Activated naive CD8-positive, alpha-beta T cell treated with anti-CD3 and anti-CD28 coated beads, Interleukin-2, amount 50 U/mL, for 24 hours (primary cell): Measurements from ENCODE around the gene NUDT16.
"Not testable (repeated sequence)": the region's sequence is repeated elsewhere in the genome, so short reads cannot be mapped to it uniquely, and the experiment has no call there.

ENCODE experiments used
- ATAC-seq: fragments of 150-1000 bp; cut with Tn5 transposase; one replicate; pipeline ENCODE4 v1.10.0; 2021
- DNase-seq: peaks from one replicate; pipeline ENCODE4 v3.0.0; 2021
- H3K27ac Mint-ChIP-seq: one replicate; pipeline ENCODE4 v1.8.0; 2021; ENCODE audit warnings: mild to moderate bottlenecking, mixed read lengths
- H3K27me3 Mint-ChIP-seq: one replicate; pipeline ENCODE4 v1.8.0; 2021; ENCODE audit warnings: mixed read lengths
- H3K36me3 Mint-ChIP-seq: one replicate; pipeline ENCODE4 v1.8.0; 2021; ENCODE audit warnings: low read depth, mixed read lengths
- H3K4me1 Mint-ChIP-seq: one replicate; pipeline ENCODE4 v1.8.0; 2021; ENCODE audit warnings: mixed read lengths
- H3K4me3 Mint-ChIP-seq: one replicate; pipeline ENCODE4 v1.8.0; 2021; ENCODE audit warnings: mild to moderate bottlenecking, moderate library complexity, mixed read lengths
- H3K9me3 Mint-ChIP-seq: one replicate; pipeline ENCODE4 v1.8.0; 2021; ENCODE audit warnings: mixed read lengths

NUDT16 gene

DNA sequence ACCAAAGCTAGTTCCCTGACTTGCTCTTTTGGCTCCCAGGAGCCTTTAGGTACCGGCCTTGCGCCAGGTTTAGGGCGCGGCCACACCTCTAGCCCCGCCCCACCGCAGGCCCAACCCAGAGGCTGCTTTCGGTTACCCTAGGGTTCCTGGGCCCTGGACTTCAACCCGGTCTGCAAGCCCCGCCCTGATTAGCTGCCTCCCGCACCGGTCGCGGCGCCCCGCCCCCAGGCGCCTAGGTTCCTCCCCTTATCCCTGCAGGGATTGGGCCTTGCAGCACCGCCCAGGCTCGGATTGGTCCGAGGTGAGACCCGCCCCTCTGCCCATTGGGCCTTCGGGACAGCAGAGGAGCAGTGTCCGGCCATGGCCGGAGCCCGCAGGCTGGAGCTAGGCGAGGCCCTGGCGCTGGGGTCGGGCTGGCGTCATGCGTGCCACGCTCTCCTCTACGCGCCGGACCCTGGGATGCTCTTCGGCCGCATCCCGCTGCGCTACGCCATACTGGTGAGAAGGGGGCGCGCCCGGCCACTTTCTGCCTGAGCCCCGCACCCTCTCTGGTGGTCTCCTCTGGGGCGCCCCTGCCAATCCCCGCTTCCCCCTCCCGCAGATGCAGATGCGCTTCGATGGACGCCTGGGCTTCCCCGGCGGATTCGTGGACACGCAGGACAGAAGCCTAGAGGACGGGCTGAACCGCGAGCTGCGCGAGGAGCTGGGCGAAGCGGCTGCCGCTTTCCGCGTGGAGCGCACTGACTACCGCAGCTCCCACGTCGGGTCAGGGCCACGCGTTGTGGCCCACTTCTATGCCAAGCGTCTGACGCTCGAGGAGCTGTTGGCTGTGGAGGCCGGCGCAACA lies at the start of gene NUDT16:
TSS of gene NUDT16 (plus strand) at position 330 of the 847 bp plus-strand sequence. CDS start at position 361, 31 bp downstream.
- peak within 1 kb of the TSS; percentile 93 for H3K4me3 Mint-ChIP-seq
- H3K27me3 Mint-ChIP-seq = no peaks in the 10 kb centered on the region
- H3K9me3 Mint-ChIP-seq = no peaks in the 10 kb centered on the region
- H3K27ac Mint-ChIP-seq = peak within 1 kb of the TSS; percentile 83
- DNase-seq = peak; percentile 98
- H3K36me3 Mint-ChIP-seq = peaks cover 2% of the 10 kb centered on the region
- peak; percentile 99 for ATAC-seq
- peaks cover 23% of the 10 kb centered on the region for H3K4me1 Mint-ChIP-seq

DNA sequence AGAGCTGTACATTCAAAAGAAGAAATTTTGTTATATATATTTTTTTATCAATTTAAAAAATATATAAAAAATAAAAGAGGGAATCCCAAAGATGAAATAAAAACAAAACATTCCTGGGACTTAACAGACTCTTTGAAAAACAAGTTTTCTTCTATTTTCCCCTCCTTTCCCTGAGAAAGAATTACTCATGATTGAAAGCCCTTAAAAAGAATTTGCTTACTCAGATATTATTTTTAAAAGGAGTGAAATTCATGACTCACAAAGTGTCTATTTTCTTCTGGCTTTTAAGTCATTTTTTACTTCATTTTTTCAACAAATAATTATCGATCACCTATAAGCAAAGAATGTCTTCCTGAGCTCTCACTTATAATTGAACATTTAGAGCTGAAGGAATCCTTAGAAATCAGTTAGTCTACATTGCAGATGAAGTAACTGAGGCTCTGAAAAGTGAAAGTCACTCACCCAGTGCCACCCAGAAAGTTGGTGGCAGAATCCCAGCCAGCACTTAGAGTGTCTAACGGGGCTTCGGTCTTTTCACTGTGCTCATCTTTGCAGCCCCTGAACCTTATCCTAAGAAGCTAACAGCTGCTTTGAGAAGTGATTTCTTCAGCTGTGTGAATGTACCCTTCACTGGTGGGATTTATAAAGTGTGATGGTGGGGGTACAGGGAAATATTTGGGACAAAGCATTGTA lies 42.5 kb upstream of the NUDT16 start:
- H3K4me1 Mint-ChIP-seq = no peaks in the 10 kb centered on the region
- H3K27me3 Mint-ChIP-seq = peaks cover 2% of the 10 kb centered on the region
- no peak overlapping the region for H3K4me3 Mint-ChIP-seq
- H3K9me3 Mint-ChIP-seq = peaks cover 8% of the 10 kb centered on the region
- no peaks in the 10 kb centered on the region for H3K36me3 Mint-ChIP-seq
- H3K27ac Mint-ChIP-seq = no peak overlapping the region
- DNase-seq = no peak
- no peak for ATAC-seq

DNA sequence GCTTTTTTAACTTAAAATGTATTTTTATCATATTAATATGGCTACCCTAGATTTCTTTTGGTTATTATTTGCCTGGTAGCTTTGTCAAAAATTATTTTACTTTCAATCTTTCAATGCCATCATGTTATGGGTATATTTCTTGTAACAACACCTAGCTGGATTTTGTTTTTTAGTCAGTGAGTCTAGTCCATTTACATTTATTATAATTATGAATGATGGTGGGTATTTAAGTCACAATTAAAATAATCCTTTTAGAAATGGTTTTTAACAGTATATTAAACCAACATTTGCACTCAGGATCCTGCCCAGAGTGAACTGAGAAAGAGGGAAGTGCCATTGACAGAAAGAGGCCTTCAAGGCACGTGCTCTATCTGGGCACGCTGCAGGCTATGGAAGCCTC lies 39.8 kb upstream of the NUDT16 start:
- ATAC-seq (no peak), DNase-seq (no peak)
- Mint-ChIP-seq H3K4me3 (no peak overlapping the region), H3K36me3 (no peaks in the 10 kb centered on the region), H3K9me3 (peaks cover 13% of the 10 kb centered on the region), H3K27ac (no peak overlapping the region), H3K27me3 (no peaks in the 10 kb centered on the region), H3K4me1 (no peaks in the 10 kb centered on the region)

DNA sequence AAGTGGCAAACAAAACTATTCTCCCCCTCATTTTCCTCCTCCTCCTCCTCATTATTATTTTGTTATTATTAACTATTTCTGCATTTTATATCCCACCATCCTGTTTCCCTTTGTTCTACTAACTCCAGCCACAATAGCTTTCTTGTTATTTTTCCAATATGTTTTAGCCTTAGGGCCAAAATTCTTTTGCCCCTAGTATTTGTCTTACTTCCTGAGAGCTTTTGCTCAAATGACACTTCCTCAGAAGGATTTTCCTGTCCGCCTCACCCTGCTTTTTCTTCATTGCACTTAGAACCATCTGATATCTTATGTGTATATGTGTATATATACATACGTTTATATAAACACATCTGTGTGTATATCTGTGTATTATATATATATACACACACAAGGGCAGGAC lies 32.7 kb upstream of the NUDT16 start:
- Mint-ChIP-seq H3K4me1 (no peaks in the 10 kb centered on the region), H3K36me3 (no peaks in the 10 kb centered on the region)
- ATAC-seq = no peak

DNA sequence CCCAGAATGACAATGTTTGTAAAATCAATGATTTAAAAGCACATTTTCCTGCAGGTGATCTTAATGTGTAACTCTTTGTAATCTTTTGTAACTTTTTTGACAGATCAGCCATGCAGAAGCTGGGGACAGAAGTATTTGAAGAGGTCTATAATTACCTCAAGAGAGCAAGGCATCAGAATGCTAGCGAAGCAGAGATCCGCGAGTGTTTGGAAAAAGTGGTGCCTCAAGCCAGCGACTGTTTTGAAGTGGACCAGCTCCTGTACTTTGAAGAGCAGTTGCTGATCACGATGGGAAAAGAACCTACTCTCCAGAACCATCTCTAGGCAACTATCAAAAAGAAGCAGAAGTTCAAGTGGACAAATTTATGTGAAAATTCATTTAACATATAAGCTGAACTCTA lies 32.1 kb upstream of the NUDT16 start:
- ATAC-seq = no peak

More for the DNA sequence above, 32.7 kb upstream of the NUDT16 start:
- H3K27ac Mint-ChIP-seq = no peak overlapping the region
- H3K27me3 Mint-ChIP-seq = no peaks in the 10 kb centered on the region
- peaks cover 7% of the 10 kb centered on the region for H3K9me3 Mint-ChIP-seq
- no peak for DNase-seq
- no peak overlapping the region for H3K4me3 Mint-ChIP-seq

DNA sequence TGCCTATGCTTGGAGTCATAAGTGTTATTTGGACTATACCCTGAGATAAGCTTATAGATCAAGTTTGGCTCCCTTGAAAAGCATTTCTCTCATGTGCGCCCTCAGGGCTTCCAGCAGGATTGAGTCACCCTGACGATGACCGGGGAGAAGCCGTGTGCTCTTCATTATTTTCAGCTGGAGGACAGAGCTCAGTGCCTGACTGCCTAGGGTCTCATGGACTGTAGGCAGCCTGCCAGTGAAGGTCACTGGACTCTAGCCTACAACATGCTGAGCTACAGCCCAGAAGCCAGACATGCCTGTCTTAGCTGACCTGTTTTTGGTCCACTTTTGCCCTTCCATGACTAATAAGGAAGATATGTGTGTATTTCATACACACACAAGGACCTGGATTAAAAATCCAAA lies 31.6 kb upstream of the NUDT16 start:
- no peak for DNase-seq

More for the DNA sequence above, 32.1 kb upstream of the NUDT16 start:
- Mint-ChIP-seq H3K4me3 (no peak overlapping the region), H3K4me1 (no peaks in the 10 kb centered on the region), H3K9me3 (peaks cover 1% of the 10 kb centered on the region), H3K27ac (no peak overlapping the region), H3K36me3 (no peaks in the 10 kb centered on the region), H3K27me3 (no peaks in the 10 kb centered on the region)
- DNase-seq = no peak

DNA sequence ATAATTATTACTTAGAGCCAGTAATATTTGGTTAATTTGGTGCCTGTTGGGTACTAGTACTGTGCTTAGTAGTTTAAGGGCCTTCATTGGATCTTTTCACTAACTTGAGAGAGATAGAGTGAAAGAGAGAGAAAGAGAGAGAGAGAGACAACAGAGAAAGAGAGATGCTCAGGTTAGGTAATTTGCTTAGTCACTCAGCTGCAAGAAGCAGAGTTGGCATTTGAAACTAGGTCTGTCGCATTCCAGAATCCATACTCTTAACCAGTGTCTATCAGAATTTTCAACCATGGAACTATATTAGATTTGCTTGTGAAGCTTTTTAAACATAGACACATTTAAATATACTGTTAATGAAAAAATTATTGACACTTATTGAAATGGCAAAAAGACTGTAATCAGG lies 31.1 kb upstream of the NUDT16 start:
- Mint-ChIP-seq H3K27me3 (no peaks in the 10 kb centered on the region), H3K4me3 (no peak overlapping the region), H3K27ac (no peak overlapping the region), H3K9me3 (no peaks in the 10 kb centered on the region), H3K36me3 (no peaks in the 10 kb centered on the region), H3K4me1 (no peaks in the 10 kb centered on the region)
- ATAC-seq (no peak), DNase-seq (no peak)

More for the DNA sequence above, 31.6 kb upstream of the NUDT16 start:
- H3K27ac Mint-ChIP-seq = no peak overlapping the region
- H3K4me1 Mint-ChIP-seq = no peaks in the 10 kb centered on the region
- H3K9me3 Mint-ChIP-seq = no peaks in the 10 kb centered on the region
- H3K4me3 Mint-ChIP-seq = no peak overlapping the region
- no peak for ATAC-seq
- H3K36me3 Mint-ChIP-seq = no peaks in the 10 kb centered on the region
- no peaks in the 10 kb centered on the region for H3K27me3 Mint-ChIP-seq

DNA sequence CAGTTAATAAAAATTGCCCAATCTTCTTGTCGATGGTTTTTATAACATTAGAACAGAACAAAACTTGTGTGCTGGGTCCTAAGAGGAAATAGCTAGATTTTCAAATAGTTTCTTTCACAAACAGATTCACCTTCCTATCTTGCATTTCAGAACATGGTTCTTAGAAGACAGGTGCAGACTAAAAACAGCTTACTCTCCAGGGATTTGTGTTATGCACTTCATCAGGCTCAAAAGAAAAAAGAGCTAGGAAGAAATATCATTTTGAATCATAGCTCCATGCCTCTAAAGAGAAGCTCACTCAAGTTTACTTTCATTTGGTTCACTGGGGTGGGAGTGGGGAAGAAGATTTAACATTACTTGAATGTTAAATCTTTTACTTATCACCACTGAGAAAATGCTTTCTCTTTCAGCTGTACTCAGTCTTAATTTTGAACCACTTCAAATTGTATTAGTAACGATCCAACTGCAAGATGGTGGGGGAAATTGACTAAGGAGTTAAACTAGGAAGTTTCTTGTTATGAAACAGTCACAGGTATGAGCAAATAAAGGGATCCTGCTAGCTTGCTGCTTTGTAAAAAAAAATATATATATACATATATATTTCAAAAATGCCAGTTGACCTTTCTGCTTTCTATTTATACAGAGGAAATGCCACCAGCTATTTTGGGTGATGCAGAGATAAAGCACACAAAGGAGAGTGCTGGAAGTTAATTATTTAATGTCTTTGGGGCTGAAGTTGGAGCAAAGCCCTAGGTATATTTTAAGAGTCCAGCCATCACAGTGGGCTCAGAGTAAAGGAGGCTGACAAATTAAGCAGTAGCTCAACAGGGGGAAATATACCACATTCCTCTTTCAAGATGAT lies 28.3 kb upstream of the NUDT16 start:
- H3K4me3 Mint-ChIP-seq = no peak overlapping the region
- H3K27ac Mint-ChIP-seq = no peak overlapping the region
- H3K36me3 Mint-ChIP-seq = no peaks in the 10 kb centered on the region
- DNase-seq (no peak), ATAC-seq (no peak)
- no peaks in the 10 kb centered on the region for H3K9me3 Mint-ChIP-seq
- peaks cover 5% of the 10 kb centered on the region for H3K27me3 Mint-ChIP-seq
- H3K4me1 Mint-ChIP-seq = no peaks in the 10 kb centered on the region

DNA sequence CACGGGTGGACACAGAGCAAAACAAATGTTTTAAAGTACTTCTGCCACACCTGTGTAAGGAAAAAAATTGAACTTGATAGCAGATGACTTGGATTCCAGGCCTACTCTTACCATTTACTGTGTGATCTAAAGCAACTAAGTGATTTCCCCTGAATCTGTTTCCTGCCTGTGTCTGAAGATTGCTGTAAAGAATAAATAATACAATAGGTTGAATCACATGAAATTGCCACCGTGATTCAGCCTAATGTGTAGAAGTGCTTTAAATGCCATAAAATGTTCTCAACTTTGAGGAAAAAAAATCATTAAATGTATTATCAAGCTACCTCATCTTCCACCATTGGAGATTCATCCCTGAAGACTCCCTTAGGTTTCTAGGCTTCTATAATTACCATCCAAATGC lies 27.6 kb upstream of the NUDT16 start:
- ATAC-seq = no peak
- no peak overlapping the region for H3K27ac Mint-ChIP-seq

DNA sequence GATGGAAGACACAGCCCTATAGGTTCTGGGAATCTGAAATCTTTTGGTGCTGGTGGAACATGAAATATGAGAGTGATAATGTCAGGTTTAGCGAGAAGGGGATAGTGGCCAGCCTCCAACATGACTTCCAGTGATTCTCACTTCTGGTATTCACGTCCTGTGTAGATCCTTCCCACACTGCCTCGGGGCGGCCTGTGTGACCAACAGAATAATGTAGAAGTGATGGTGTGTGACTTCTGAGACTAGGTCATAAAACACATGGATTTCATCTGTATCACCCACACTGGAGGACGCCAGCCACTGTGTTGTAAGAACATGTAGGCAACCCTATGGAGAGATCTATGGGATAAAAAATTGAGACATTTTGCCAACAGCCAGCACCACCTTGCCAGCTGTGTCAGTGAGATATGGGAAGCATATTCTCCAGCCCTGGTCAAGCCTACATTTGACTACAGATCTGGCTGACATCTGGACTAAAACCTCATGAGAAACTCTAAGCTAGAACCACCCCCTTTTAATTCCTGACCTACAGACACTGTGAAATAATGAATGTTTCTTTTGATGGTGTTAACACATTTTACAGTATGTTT lies 25.5 kb upstream of the NUDT16 start:
- DNase-seq = no peak

More for the DNA sequence above, 27.6 kb upstream of the NUDT16 start:
- Mint-ChIP-seq H3K4me3 (no peak overlapping the region), H3K9me3 (no peaks in the 10 kb centered on the region), H3K27me3 (peaks cover 8% of the 10 kb centered on the region), H3K4me1 (no peaks in the 10 kb centered on the region), H3K36me3 (no peaks in the 10 kb centered on the region)
- DNase-seq = no peak

DNA sequence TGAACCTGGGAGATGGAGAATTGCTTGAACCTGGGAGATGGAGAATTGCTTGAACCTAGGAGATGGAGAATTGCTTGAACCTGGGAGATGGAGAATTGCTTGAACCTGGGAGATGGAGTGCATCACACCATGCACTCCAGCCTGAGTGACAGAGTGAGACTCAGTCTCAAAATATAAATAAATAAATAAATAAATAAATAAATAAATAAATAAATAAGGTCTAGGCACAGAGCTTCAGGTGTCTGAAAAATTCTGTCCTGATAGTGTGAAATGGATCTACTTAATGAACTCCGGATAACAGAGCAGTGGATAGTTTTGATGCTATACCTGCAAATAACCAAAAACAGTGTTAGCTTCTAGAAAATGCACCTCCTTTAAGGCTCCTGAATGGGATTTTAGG lies 24.3 kb upstream of the NUDT16 start:
- H3K4me1 Mint-ChIP-seq = peaks cover 5% of the 10 kb centered on the region
- H3K27ac Mint-ChIP-seq = no peak overlapping the region
- ATAC-seq = no peak
- H3K4me3 Mint-ChIP-seq = no peak overlapping the region
- peaks cover under 1% of the 10 kb centered on the region for H3K9me3 Mint-ChIP-seq
- H3K36me3 Mint-ChIP-seq = no peaks in the 10 kb centered on the region
- peaks cover 25% of the 10 kb centered on the region for H3K27me3 Mint-ChIP-seq
- DNase-seq = no peak

More for the DNA sequence above, 25.5 kb upstream of the NUDT16 start:
- no peak for ATAC-seq
- Mint-ChIP-seq H3K9me3 (no peaks in the 10 kb centered on the region), H3K4me1 (peaks cover 1% of the 10 kb centered on the region), H3K27ac (no peak overlapping the region), H3K36me3 (no peaks in the 10 kb centered on the region), H3K4me3 (no peak overlapping the region), H3K27me3 (peaks cover 18% of the 10 kb centered on the region)

DNA sequence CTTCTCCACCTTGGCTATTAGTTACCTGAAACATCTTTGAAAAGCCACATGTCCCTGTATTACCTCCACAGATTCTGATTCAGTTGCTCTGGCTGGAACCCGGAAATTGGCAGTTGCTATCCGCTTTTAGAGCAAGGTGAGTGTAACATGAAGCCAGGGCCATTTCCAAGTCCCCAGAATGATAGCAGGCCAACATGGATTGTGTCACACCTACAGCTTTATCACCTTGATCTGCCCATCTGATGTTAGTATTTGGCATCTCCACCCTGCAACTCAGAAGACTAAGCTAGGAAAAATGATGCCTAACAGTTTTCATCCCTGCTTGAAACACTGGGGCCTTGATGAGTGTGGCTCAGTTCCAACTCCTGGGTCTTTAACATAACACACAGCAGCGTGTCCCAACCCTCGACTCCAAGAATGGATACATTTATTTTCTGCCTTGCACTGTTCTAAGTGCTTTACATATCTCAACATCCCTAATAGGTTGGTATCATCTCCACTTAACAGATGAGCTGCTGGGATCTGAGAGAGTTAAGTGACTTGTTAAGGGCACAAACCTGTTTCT lies 21.3 kb upstream of the NUDT16 start:
- Mint-ChIP-seq H3K27me3 (peaks cover 49% of the 10 kb centered on the region), H3K4me1 (peaks cover 5% of the 10 kb centered on the region), H3K4me3 (no peak overlapping the region), H3K27ac (no peak overlapping the region), H3K9me3 (peaks cover 3% of the 10 kb centered on the region), H3K36me3 (peaks cover 2% of the 10 kb centered on the region)
- DNase-seq (no peak), ATAC-seq (no peak)

DNA sequence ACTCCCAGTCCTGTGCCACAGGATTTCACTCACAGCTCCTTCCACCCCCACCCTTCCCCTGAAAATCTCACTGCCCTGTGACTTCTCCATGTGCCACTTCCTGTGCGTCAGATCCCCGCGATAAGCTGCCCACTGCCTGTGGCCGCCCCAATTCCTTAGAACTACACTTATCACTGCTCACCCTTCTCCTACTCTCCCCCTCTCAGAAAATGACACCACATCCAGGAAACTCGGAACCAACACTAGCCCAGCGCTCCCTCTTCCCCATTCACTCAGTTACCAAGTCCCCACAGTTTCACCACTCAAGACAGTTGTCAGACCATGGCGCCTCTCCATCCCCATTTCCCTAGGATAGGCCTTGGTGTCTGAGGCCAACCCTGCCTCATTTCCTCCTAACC lies 20.5 kb upstream of the NUDT16 start:
- H3K9me3 Mint-ChIP-seq, DNase-seq, H3K4me1 Mint-ChIP-seq, H3K27ac Mint-ChIP-seq, H3K36me3 Mint-ChIP-seq, ATAC-seq: not testable (repeated sequence)
- peaks cover 54% of the 10 kb centered on the region for H3K27me3 Mint-ChIP-seq
- H3K4me3 Mint-ChIP-seq = peak overlapping the region; percentile 1
